HFF-Myc (cell line): ENCODE results near the gene C1orf87.
"Not testable (repeated sequence)": the region's sequence is repeated elsewhere in the genome, so short reads cannot be mapped to it uniquely, and the experiment has no call there.

Experiments used
- DNase-seq: peaks from one replicate; pipeline ENCODE4 v3.0.0-alpha.2; 2011; ENCODE audit warnings: low read depth; ENCODE audit errors: extremely low read depth
- H3K4me3 ChIP-seq: replicated peaks from 2 replicates; pipeline ENCODE4 v1.5.1; 2011; ENCODE audit warnings: low read depth, mild to moderate bottlenecking, control low read depth, low read length
- TF ChIP-seq, protein P1 (sequence below): IDR thresholded peaks from 2 replicates; pipeline ENCODE4 v1.5.1; 2012; ENCODE audit warnings: mild to moderate bottlenecking, low read depth, low read length, control low read depth; ENCODE audit errors: missing control alignments

The C1orf87 gene

DNA sequence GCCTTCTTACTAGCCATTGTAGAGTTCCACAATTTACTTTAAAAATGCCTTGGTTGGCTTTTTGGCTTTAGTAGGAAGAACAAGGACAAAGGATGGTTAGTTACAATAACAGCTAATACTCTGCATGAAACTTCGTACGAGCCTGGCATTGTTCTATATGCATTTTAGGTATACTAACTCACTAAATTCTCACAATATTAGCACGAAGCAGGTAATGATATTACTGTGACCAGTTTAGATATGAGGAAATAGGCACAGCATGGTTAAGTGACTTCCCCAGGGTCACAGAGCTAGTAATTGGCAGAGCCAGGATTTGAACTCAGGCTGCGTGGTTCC lies 96.5 kb downstream of the C1orf87 start:
- DNase-seq = no peak
- TF ChIP-seq, protein P1, sequence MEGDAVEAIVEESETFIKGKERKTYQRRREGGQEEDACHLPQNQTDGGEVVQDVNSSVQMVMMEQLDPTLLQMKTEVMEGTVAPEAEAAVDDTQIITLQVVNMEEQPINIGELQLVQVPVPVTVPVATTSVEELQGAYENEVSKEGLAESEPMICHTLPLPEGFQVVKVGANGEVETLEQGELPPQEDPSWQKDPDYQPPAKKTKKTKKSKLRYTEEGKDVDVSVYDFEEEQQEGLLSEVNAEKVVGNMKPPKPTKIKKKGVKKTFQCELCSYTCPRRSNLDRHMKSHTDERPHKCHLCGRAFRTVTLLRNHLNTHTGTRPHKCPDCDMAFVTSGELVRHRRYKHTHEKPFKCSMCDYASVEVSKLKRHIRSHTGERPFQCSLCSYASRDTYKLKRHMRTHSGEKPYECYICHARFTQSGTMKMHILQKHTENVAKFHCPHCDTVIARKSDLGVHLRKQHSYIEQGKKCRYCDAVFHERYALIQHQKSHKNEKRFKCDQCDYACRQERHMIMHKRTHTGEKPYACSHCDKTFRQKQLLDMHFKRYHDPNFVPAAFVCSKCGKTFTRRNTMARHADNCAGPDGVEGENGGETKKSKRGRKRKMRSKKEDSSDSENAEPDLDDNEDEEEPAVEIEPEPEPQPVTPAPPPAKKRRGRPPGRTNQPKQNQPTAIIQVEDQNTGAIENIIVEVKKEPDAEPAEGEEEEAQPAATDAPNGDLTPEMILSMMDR = no peak
- no peak overlapping the region for H3K4me3 ChIP-seq

DNA sequence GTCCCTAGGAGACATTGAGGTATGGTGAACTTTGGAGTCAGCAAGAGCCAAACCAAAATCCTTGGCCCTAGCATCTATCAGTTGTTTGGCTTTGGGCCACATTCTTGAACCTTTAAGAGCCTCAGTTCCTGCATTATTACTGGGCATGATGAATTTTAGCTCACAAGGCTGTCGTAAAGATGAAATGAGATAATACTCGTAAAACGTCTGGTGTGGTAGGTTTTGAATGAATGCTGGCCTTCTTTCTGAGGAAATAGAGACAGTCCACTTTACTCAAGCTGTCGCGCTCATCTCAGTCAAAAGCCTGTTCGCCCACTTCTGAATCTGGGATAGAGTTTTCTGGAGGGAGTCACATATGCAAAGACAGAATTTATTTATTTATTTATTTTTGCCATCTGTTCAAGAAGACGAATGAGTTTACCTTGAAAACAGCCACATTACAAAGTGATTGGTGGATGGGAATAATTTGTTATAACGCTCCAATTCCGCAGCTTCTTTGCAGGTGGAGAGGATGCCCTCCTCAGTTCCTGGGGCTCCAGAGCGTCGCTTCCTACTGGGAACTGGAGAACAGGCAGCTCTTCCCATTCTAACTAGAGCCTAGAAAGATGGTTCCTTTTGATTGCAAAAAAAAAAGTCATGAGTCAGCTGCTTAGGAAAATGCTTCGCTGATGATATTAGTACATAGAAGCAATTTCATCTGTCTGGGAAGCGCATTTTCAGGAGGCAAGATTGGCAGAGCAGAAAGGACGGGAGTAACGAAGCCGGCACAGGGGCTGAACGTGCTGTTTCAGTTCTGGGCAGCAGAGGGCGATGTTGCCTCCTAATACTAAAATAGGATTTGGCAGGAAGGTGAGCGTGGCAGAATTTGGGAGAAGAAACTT lies 97.1 kb downstream of the C1orf87 start:
- TF ChIP-seq, protein P1 = peak; percentile 83
- DNase-seq = no peak
- H3K4me3 ChIP-seq = no peak overlapping the region

DNA sequence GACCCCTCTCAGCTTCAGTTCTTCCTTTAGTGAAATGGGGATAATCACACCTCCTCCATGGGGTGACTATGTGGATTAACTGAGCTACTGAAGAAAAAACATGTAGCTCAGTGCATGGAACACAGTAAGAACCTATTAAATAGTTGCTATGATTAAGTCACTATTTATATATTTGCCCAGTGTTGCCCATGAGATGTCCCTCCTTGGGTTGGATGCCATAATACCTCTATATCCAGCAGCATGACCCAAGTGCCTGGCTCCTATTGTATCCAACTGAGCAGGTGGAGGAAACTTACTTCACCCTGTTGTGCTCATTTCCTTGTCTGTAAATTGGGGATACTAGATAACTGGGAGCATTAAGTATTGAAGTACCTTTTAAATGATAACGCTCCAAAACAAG lies 99.9 kb downstream of the C1orf87 start:
- H3K4me3 ChIP-seq = no peak overlapping the region
- DNase-seq = no peak
- TF ChIP-seq, protein P1 = no peak

GRCh38 chr1:59972216-59972927 lies 101.2 kb downstream of the C1orf87 start:
- H3K4me3 ChIP-seq = no peak overlapping the region
- TF ChIP-seq, protein P1 = no peak
- no peak for DNase-seq

GRCh38 chr1:59971464-59971911 lies 102.1 kb downstream of the C1orf87 start:
- TF ChIP-seq, protein P1 = peak; percentile 89
- H3K4me3 ChIP-seq = no peak overlapping the region
- DNase-seq = no peak

- not testable (repeated sequence) for H3K4me3 ChIP-seq, DNase-seq
These were observed 103.9 kb downstream of the C1orf87 start for GRCh38 chr1:59969542-59970175.

DNA sequence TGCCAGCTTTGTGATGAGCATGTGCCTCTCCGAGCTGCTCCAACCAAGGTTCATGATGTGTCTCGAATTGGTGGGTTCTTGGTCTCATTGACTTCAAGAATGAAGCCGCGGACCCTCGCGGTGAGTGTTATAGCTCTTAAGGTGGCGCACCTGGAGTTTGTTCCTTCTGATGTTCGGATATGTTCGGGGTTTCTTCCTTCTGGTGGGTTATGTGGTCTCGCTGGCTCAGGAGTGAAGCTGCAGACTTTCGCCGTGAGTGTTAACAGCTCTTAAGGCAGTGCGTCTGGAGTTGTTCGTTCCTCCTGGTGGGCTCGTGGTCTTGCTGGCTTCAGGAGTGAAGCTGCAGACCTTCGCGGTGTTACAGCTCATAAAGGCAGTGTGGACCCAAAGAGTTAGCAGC lies 104.8 kb downstream of the C1orf87 start:
- not testable (repeated sequence) for DNase-seq, H3K4me3 ChIP-seq
